SK-N-MC (cell line): ENCODE measurements around the gene LARP7.
"Not testable (repeated sequence)": the region's sequence is repeated elsewhere in the genome, so short reads cannot be mapped to it uniquely, and the experiment has no call there.

Experiments used
- DNase-seq: peaks from one replicate; pipeline ENCODE4 v3.0.0-alpha.2; 2011; ENCODE audit warnings: low read depth, low spot score
- H3K27ac ChIP-seq: fragments of 200-600 bp; sonication (generic); 2 replicates; pipeline ENCODE4 v1.5.1; 2016; ENCODE audit warnings: mixed run types
- H3K36me3 ChIP-seq: fragments of 200-600 bp; sonication (generic); 2 replicates; pipeline ENCODE4 v1.6.1; 2017; ENCODE audit warnings: antibody characterized with exemption, low read length, mixed read lengths; ENCODE audit not compliant: insufficient read depth
- H3K4me3 ChIP-seq: fragments of 200-600 bp; sonication (generic); 2 replicates; pipeline ENCODE4 v1.5.1; 2016
- H3K9ac ChIP-seq: fragments of 200-600 bp; sonication (generic); 2 replicates; pipeline ENCODE4 v1.8.0; 2017; ENCODE audit warnings: mixed run types, mixed read lengths; ENCODE audit not compliant: insufficient read length
- H3K9me3 ChIP-seq: fragments of 200-600 bp; sonication (generic); 2 replicates; pipeline ENCODE4 v1.6.1; 2017; ENCODE audit warnings: low read depth, mild to moderate bottlenecking, antibody characterized with exemption, low read length, moderate library complexity, mixed read lengths
- EZH2 ChIP-seq: fragments of 200-600 bp; sonication (generic); IDR thresholded peaks from one replicate; pipeline ENCODE4 v1.6.1; 2017; ENCODE audit warnings: antibody characterized with exemption
- FOXP2 ChIP-seq: optimal IDR thresholded peaks from 2 replicates; pipeline ENCODE3; 2011; ENCODE audit warnings: mild to moderate bottlenecking, moderate library complexity; ENCODE audit not compliant: insufficient read depth; ENCODE audit errors: extremely low read length, control extremely low read depth
- POLR2AphosphoS5 ChIP-seq: IDR thresholded peaks from 2 replicates; pipeline ENCODE4 v1.6.1; 2012; ENCODE audit warnings: mild to moderate bottlenecking, low read depth, low read length, borderline replicate concordance

The LARP7 gene

GRCh38 chr4:112636688-112637551 lies at the start of gene LARP7, which contains the start of gene ZGRF1:
Gene LARP7, plus strand, starts transcription at chr4:112637143. Its CDS starts 7,527 bp downstream, at chr4:112644670.
Gene ZGRF1, minus strand, starts transcription at chr4:112636909. Its CDS starts 3,733 bp downstream, at chr4:112633176.
- peak within 1 kb of the TSS; percentile 93 for H3K4me3 ChIP-seq
- peak within 1 kb of the TSS; percentile 89 for H3K27ac ChIP-seq

GRCh38 chr4:112589206-112589605 lies 47.7 kb upstream of the LARP7 start:
- Histone ChIP-seq H3K4me3 (no peak overlapping the region), H3K27ac (no peak overlapping the region), H3K9ac (no peak overlapping the region), H3K36me3 (peaks cover 7% of the 10 kb centered on the region), H3K9me3 (no peaks in the 10 kb centered on the region)
- DNase-seq = no peak
- TF ChIP-seq POLR2AphosphoS5 = no peak
- TF ChIP-seq FOXP2 = no peak
- no peak for TF ChIP-seq EZH2

More at GRCh38 chr4:112636688-112637551, at the start of gene LARP7, which contains the start of gene ZGRF1:
- TF ChIP-seq EZH2 (no peak), FOXP2 (no peak), POLR2AphosphoS5 (peak; percentile 65)
- H3K36me3 ChIP-seq = peaks cover 8% of the 10 kb centered on the region; the same call in 1 of the 2 replicates
- peak within 1 kb of the TSS; percentile 97 for H3K9ac ChIP-seq
- no peaks in the 10 kb centered on the region for H3K9me3 ChIP-seq
- DNase-seq = peak; percentile 96

GRCh38 chr4:112591593-112591992 lies 45.4 kb upstream of the LARP7 start:
- no peaks in the 10 kb centered on the region for H3K9me3 ChIP-seq
- TF ChIP-seq FOXP2 = no peak
- TF ChIP-seq POLR2AphosphoS5 = no peak
- no peak for TF ChIP-seq EZH2
- DNase-seq = no peak
- H3K36me3 ChIP-seq = peaks cover 7% of the 10 kb centered on the region
- no peak overlapping the region for H3K4me3 ChIP-seq
- H3K9ac ChIP-seq = no peak overlapping the region
- H3K27ac ChIP-seq = no peak overlapping the region

- no peak for DNase-seq
- Histone ChIP-seq H3K27ac (no peak overlapping the region), H3K4me3 (no peak overlapping the region), H3K36me3 (peaks cover 4% of the 10 kb centered on the region; the same call in 1 of the 2 replicates), H3K9me3 (no peaks in the 10 kb centered on the region), H3K9ac (no peak overlapping the region)
- TF ChIP-seq FOXP2 (no peak), POLR2AphosphoS5 (no peak), EZH2 (no peak)
Measured at GRCh38 chr4:112592717-112593116, 44.2 kb upstream of the LARP7 start.

GRCh38 chr4:112593438-112594133 lies 43.4 kb upstream of the LARP7 start:
- Histone ChIP-seq H3K36me3 (peaks cover 4% of the 10 kb centered on the region; the same call in 1 of the 2 replicates), H3K27ac (no peak overlapping the region), H3K9me3 (no peaks in the 10 kb centered on the region), H3K4me3 (no peak overlapping the region), H3K9ac (no peak overlapping the region)
- DNase-seq = no peak
- TF ChIP-seq EZH2 (no peak), FOXP2 (no peak), POLR2AphosphoS5 (no peak)

GRCh38 chr4:112594993-112595392 lies 42.0 kb upstream of the LARP7 start:
- no peak overlapping the region for H3K27ac ChIP-seq
- H3K36me3 ChIP-seq = no peaks in the 10 kb centered on the region; the same call in 1 of the 2 replicates
- TF ChIP-seq EZH2 (no peak), FOXP2 (no peak), POLR2AphosphoS5 (no peak)
- H3K4me3 ChIP-seq = no peak overlapping the region
- no peak overlapping the region for H3K9ac ChIP-seq
- H3K9me3 ChIP-seq = no peaks in the 10 kb centered on the region
- DNase-seq = no peak

GRCh38 chr4:112604589-112604988 lies 32.4 kb upstream of the LARP7 start:
- Histone ChIP-seq H3K4me3 (no peak overlapping the region), H3K27ac (no peak overlapping the region), H3K9me3 (no peaks in the 10 kb centered on the region), H3K9ac (no peak overlapping the region), H3K36me3 (0 out of 2 replicates have a peak, but pooled peaks cover 5% of the 10 kb centered on the region)
- TF ChIP-seq EZH2 = no peak
- TF ChIP-seq POLR2AphosphoS5 = no peak
- TF ChIP-seq FOXP2 = no peak
- peak; percentile 16 for DNase-seq

- not testable (repeated sequence) for H3K9ac ChIP-seq
- peaks cover 17% of the 10 kb centered on the region for H3K36me3 ChIP-seq
Measured at GRCh38 chr4:112612814-112613213, 24.1 kb upstream of the LARP7 start.

More at GRCh38 chr4:112612814-112613213, 24.1 kb upstream of the LARP7 start:
- H3K9me3 ChIP-seq, H3K27ac ChIP-seq, H3K4me3 ChIP-seq, DNase-seq: not testable (repeated sequence)
